HepG2 (cell line): ENCODE data around the gene CMPK1. TPM values are rescaled to one million over a fixed set of nuclear protein-coding genes. Genes with fewer than 3 reads are reported as not detected.
A peak's percentile ranks its signal among the peaks of the same experiment; 100 is the strongest.

Source experiments
- ATAC-seq: fragments of 200-7000 bp; cut with Tn5 transposase; 3 replicates; pipeline ENCODE4 v1.9.1; 2020; ENCODE audit warnings: mild to moderate bottlenecking, moderate library complexity
- BruUV-seq: library from RNA; stranded (reverse); fragments of 400-500 nt; replicated peaks from 2 replicates; lab custom pipeline; 2021; lab: Mats Ljungman, UMichigan
- CTCF ChIA-PET: fragments of 300-600 bp; formaldehyde crosslinking; extraction: SDS; loops from one replicate; lab custom pipeline; 2021; ENCODE audit warnings: low total read pairs, inconsistent platforms, low intra/inter-chr PET ratio; lab: Yijun Ruan, JAX
- POLR2A ChIA-PET: fragments of 350-600 bp; sonication (Branson Sonifier 250); formaldehyde crosslinking; loops from one replicate; lab custom pipeline; 2020; ENCODE audit warnings: antibody characterized with exemption, inconsistent platforms; lab: Yijun Ruan, JAX
- DNase-seq: peaks from one replicate; pipeline ENCODE4 v3.0.0-alpha.2; 2015; ENCODE audit warnings: low spot score
- FAIRE-seq: peaks from 3 replicates; lab custom pipeline; 2011; peaks lifted over from hg19 to GRCh38; lab: Jason Lieb, UNC
- H2AFZ ChIP-seq: one replicate; pipeline ENCODE4 v1.6.1; 2011; ENCODE audit warnings: low read length, inconsistent platforms
- H3K27ac ChIP-seq: fragments of 300-600 bp; 3 replicates; pipeline ENCODE4 v1.8.0; 2011; ENCODE audit warnings: mixed run types, mild to moderate bottlenecking, mixed read lengths, low read length, inconsistent platforms; ENCODE audit not compliant: insufficient read depth; ENCODE audit errors: extremely low read length
- H3K27me3 ChIP-seq, 2 experiments: fragments of 200-600 bp in 1 of 2; 2 replicates in 1 of 2; 3 replicates in 1 of 2; pipeline versions ENCODE4 v1.6.0 to v1.8.0; 2011; ENCODE audit warnings: low read length in 2 of 2, mild to moderate bottlenecking in 2 of 2, moderate library complexity in 2 of 2, inconsistent platforms in 1 of 2; ENCODE audit not compliant: insufficient read depth in 2 of 2, control insufficient read depth in 1 of 2
- H3K36me3 ChIP-seq, 2 experiments: fragments of 200-600 bp in 1 of 2; replicated peaks in 1 of 2; 2 replicates in 1 of 2; 3 replicates in 1 of 2; pipeline versions ENCODE4 v1.5.1 to v1.8.0; 2011; ENCODE audit warnings: low read length in 2 of 2, inconsistent platforms in 1 of 2; ENCODE audit not compliant: insufficient read depth in 2 of 2, control insufficient read depth in 1 of 2
- H3K4me1 ChIP-seq: 2 replicates; pipeline ENCODE4 v1.5.1; 2012; ENCODE audit warnings: low read length, inconsistent platforms; ENCODE audit not compliant: insufficient read depth
- H3K4me2 ChIP-seq: 2 replicates; pipeline ENCODE4 v1.6.0; 2011; ENCODE audit warnings: low read depth, low read length, inconsistent platforms
- H3K4me3 ChIP-seq, 3 experiments: fragments of 200-600 bp in 1 of 3; sonication (generic), shearing (Covaris generic) in 1 of 3; replicated peaks in 1 of 3; 2 replicates each; pipeline ENCODE4 v1.5.1; 2011 to 2016; ENCODE audit warnings: low read length in 3 of 3, inconsistent platforms in 2 of 3, low read depth in 2 of 3, mild to moderate bottlenecking in 2 of 3, control low read depth in 1 of 3, mixed read lengths in 1 of 3; ENCODE audit not compliant: insufficient read depth in 1 of 3
- H3K79me2 ChIP-seq: one replicate; pipeline ENCODE4 v1.6.1; 2011; ENCODE audit warnings: low read length, inconsistent platforms; ENCODE audit not compliant: insufficient read depth
- H3K9ac ChIP-seq: 2 replicates; pipeline ENCODE4 v1.6.0; 2011; ENCODE audit warnings: mild to moderate bottlenecking, low read depth, low read length, inconsistent platforms; ENCODE audit not compliant: insufficient read depth
- H3K9me3 ChIP-seq: 2 replicates; pipeline ENCODE4 v1.5.1; 2012; ENCODE audit warnings: mild to moderate bottlenecking, low read length
- H4K20me1 ChIP-seq: 2 replicates; pipeline ENCODE4 v1.6.0; 2011; ENCODE audit warnings: inconsistent platforms, mild to moderate bottlenecking, low read length, moderate library complexity; ENCODE audit not compliant: insufficient read depth
- AKAP8 ChIP-seq: sonication (generic); formaldehyde crosslinking; IDR thresholded peaks from 2 replicates; pipeline ENCODE4 v1.5.1; 2020; ENCODE audit warnings: mild to moderate bottlenecking, missing genetic modification reagents
- FOXA1 ChIP-seq, 2 experiments: fragments of 450-650 bp in 1 of 2; sonication (generic) in 1 of 2; formaldehyde crosslinking in 1 of 2; IDR thresholded peaks; 2 replicates each; pipeline versions ENCODE4 v1.4.0 to v1.6.1; 2016 to 2020; ENCODE audit warnings: missing genetic modification reagents in 1 of 2
- KLF15 ChIP-seq: sonication (generic); formaldehyde crosslinking; IDR thresholded peaks from 2 replicates; pipeline ENCODE4 v1.8.1; 2023; ENCODE audit warnings: borderline replicate concordance, mild to moderate bottlenecking, inconsistent platforms, missing genetic modification reagents, mixed read lengths
- LCORL ChIP-seq, 2 experiments: fragments of 450-650 bp in 1 of 2; sonication (generic) in 1 of 2; formaldehyde crosslinking in 1 of 2; IDR thresholded peaks; 2 replicates each; pipeline versions ENCODE4 v1.5.0 to v1.6.1; 2017 to 2020; ENCODE audit warnings: antibody characterized with exemption in 1 of 2, missing genetic modification reagents in 1 of 2
- MAF1 ChIP-seq: sonication (generic); formaldehyde crosslinking; IDR thresholded peaks from 2 replicates; pipeline ENCODE4 v1.5.0; 2020; ENCODE audit warnings: missing genetic modification reagents, borderline replicate concordance
- PCBP2 ChIP-seq: fragments of 200-400 bp; formaldehyde crosslinking; optimal IDR thresholded peaks from 2 replicates; pipeline ENCODE3; 2018; ENCODE audit warnings: low read length, low read depth; ENCODE audit not compliant: poor library complexity, severe bottlenecking
- RAD21 ChIP-seq: fragments of 450-650 bp; formaldehyde crosslinking; IDR thresholded peaks from 2 replicates; pipeline ENCODE4 v1.5.0; 2020; ENCODE audit warnings: mild to moderate bottlenecking
- SMC3 ChIP-seq: IDR thresholded peaks from 2 replicates; pipeline ENCODE4 v1.6.1; 2011; ENCODE audit warnings: low read length, improper control_type of control experiment
- STAG1 ChIP-seq: sonication (generic); formaldehyde crosslinking; IDR thresholded peaks from 2 replicates; pipeline ENCODE4 v1.4.0; 2020; ENCODE audit warnings: missing genetic modification reagents
- TCF12 ChIP-seq, 2 experiments: fragments of 450-650 bp in 1 of 2; sonication (generic) in 1 of 2; formaldehyde crosslinking in 1 of 2; IDR thresholded peaks; 2 replicates each; pipeline versions ENCODE4 v1.6.1 to v1.8.0; 2017 to 2022; ENCODE audit warnings: antibody characterized with exemption in 1 of 2, mild to moderate bottlenecking in 1 of 2, missing genetic modification reagents in 1 of 2, moderate library complexity in 1 of 2
- XRCC5 ChIP-seq: fragments of 200-400 bp; formaldehyde crosslinking; optimal IDR thresholded peaks from 2 replicates; pipeline ENCODE3; 2017; ENCODE audit warnings: mild to moderate bottlenecking, low read length
- ZIK1 ChIP-seq: sonication (generic); formaldehyde crosslinking; IDR thresholded peaks from 2 replicates; pipeline ENCODE4 v1.5.0; 2020; ENCODE audit warnings: mild to moderate bottlenecking, low read depth, missing genetic modification reagents, borderline replicate concordance
- ZMAT5 ChIP-seq: sonication (generic); formaldehyde crosslinking; IDR thresholded peaks from 2 replicates; pipeline ENCODE4 v1.5.0; 2020; ENCODE audit warnings: mild to moderate bottlenecking, low read depth, missing genetic modification reagents, borderline replicate concordance
- ZNF20 ChIP-seq: sonication (generic); formaldehyde crosslinking; IDR thresholded peaks from 2 replicates; pipeline ENCODE4 v1.4.0; 2020; ENCODE audit warnings: mild to moderate bottlenecking, moderate library complexity, missing genetic modification reagents
- ZNF24 ChIP-seq: fragments of 450-650 bp; IDR thresholded peaks from 2 replicates; pipeline ENCODE4 v1.6.1; 2017; ENCODE audit warnings: antibody characterized with exemption, mild to moderate bottlenecking
- ZNF274 ChIP-seq: sonication (generic); formaldehyde crosslinking; IDR thresholded peaks from 2 replicates; pipeline ENCODE4 v1.5.1; 2020; ENCODE audit warnings: mild to moderate bottlenecking, missing genetic modification reagents
- ZNF564 ChIP-seq: sonication (generic); formaldehyde crosslinking; IDR thresholded peaks from 2 replicates; pipeline ENCODE4 v1.8.1; 2023; ENCODE audit warnings: mild to moderate bottlenecking, missing genetic modification reagents
- ZNF574 ChIP-seq: sonication (generic); formaldehyde crosslinking; IDR thresholded peaks from 2 replicates; pipeline ENCODE4 v1.4.0; 2020; ENCODE audit warnings: missing genetic modification reagents
- ZNF790 ChIP-seq: sonication (generic); formaldehyde crosslinking; IDR thresholded peaks from 2 replicates; pipeline ENCODE4 v1.8.0; 2022; ENCODE audit warnings: missing genetic modification reagents, mild to moderate bottlenecking, borderline replicate concordance
- whole genome bisulfite sequencing: methylation state at CpG from one replicate; pipeline ENCODE4 v1.1.6; 2017; ENCODE audit warnings: low lambda C conversion rate; 5-methylcytosine and 5-hydroxymethylcytosine counted together
- in situ Hi-C: cut with HindIII; loops from 2 replicates; pipeline ENCODE4 v1.10.0; 2017; ENCODE audit warnings: low pct_unique_long_range_greater_than_20kb; ENCODE audit not compliant: extremely low pct_ligation_motif_present
- intact Hi-C: fragments of 100-400 bp; cut with micrococcal nuclease; formaldehyde crosslinking; loops from one replicate; pipeline ENCODE4 v1.10.0; 2022; ENCODE audit not compliant: unreplicated experiment
- polyA plus RNA-seq, 8 experiments: library from polyadenylated mRNA; depleted of rRNA in 3 of 8; stranded (reverse) in 7 of 8; unstranded in 1 of 8; fragments of >200 nt; fragmentation: Illumina TruSeq in 4 of 8; extraction: Trizol in 4 of 8; gene quantifications; 2 replicates each; pipeline versions ENCODE4 v1.2.1 to v1.2.3, GENCODE V29; 2011 to 2016; ENCODE audit warnings: low read depth in 4 of 8, missing spikeins in 1 of 8, mixed read lengths in 1 of 8; ENCODE audit not compliant: insufficient read depth in 1 of 8
- total RNA-seq, 5 experiments: library from RNA; depleted of rRNA; stranded (reverse); fragments of >200 nt; fragmentation: Illumina TruSeq; extraction: Trizol; gene quantifications; 2 replicates each; pipeline ENCODE4 v1.2.3, GENCODE V29; 2016; ENCODE audit warnings: low read depth in 1 of 5

The CMPK1 gene
- total and polyA plus RNA-seq, 2 of the 13 experiments (the other 11 are each of a cell fraction or from before 2014, with no cell fraction given): 38.3 to 92.0 TPM

GRCh38 chr1:47424336-47424982 lies 90.9 kb downstream of the CMPK1 start:
- peak; percentile 86 for ATAC-seq
- Histone ChIP-seq H3K4me2 (no peak overlapping the region), H3K9me3 (no peaks in the 10 kb centered on the region), H3K4me1 (no peaks in the 10 kb centered on the region), H3K36me3 (no peaks in the 10 kb centered on the region), H4K20me1 (no peaks in the 10 kb centered on the region), H3K79me2 (no peaks in the 10 kb centered on the region), H2AFZ (no peak overlapping the region), H3K9ac (no peak overlapping the region), H3K4me3 (no peak overlapping the region), H3K27ac (no peak overlapping the region), H3K27me3 (no peaks in the 10 kb centered on the region; a peak in 1 of 5 replicates)
- peak; percentile 72 for FAIRE-seq
- BruUV-seq: no TSS peak
- 19% methylated on average over 6 of the region's 6 CpGs for WGBS
- POLR2A ChIA-PET: no interaction called here
- peak; percentile 52 for DNase-seq
- intact Hi-C loops: loop anchor here (1.0 to 5.0 kb wide), 4 partner anchors 36 to 245 kb away; partner anchors contain the start of gene PDZK1IP1
- in situ Hi-C loops: loop anchor here (5.0 kb wide), 1 partner anchor 37 kb away; no protein-coding TSS in a partner anchor
- CTCF ChIA-PET: interaction anchor here (2.0 kb wide), 1 partner anchor 36 kb away, joined by 13 read pairs; no protein-coding TSS in a partner anchor
- no peak for TF ChIP-seq FOXA1 (IDR thresholded peaks at IDR 0.05)
- no peak for TF ChIP-seq FOXA1 (CRISPR knock-in tag; IDR thresholded peaks at IDR 0.05)
- peak; percentile 42 for TF ChIP-seq PCBP2
- TF ChIP-seq ZNF274 (CRISPR knock-in tag): no peak
- no peak for TF ChIP-seq MAF1 (CRISPR knock-in tag)
- TF ChIP-seq ZNF20 (CRISPR knock-in tag): no peak
- TF ChIP-seq ZNF574: no peak
- peak; percentile 51; the same call in 1 of the 2 replicates for TF ChIP-seq LCORL (IDR thresholded peaks at IDR 0.05)
- no peak for TF ChIP-seq LCORL (CRISPR knock-in tag; IDR thresholded peaks at IDR 0.05)
- peak; percentile 41; the same call in 1 of the 2 replicates for TF ChIP-seq RAD21
- no peak for TF ChIP-seq KLF15 (CRISPR knock-in tag)
- peak; percentile 53; the same call in 1 of the 2 replicates for TF ChIP-seq SMC3
- TF ChIP-seq STAG1 (CRISPR knock-in tag): peak; percentile 55
- no peak for TF ChIP-seq ZMAT5 (CRISPR knock-in tag)
- TF ChIP-seq ZNF564 (CRISPR knock-in tag): no peak
- no peak for TF ChIP-seq ZNF790 (CRISPR knock-in tag)
- no peak for TF ChIP-seq AKAP8 (CRISPR knock-in tag)
- TF ChIP-seq XRCC5: peak; percentile 74
- TF ChIP-seq TCF12 (IDR thresholded peaks at IDR 0.05): no peak
- TF ChIP-seq TCF12 (CRISPR knock-in tag; IDR thresholded peaks at IDR 0.05): no peak
- TF ChIP-seq ZIK1: no peak
- no peak for TF ChIP-seq ZNF24
